Measurements from ENCODE around the gene PCDH9. TPM values are rescaled to one million over a fixed set of nuclear protein-coding genes. Genes with fewer than 3 reads are reported as not detected.

Gene PCDH9
- total and polyA plus RNA-seq, 7 donors, result under 0.01 to 15.7 (median 8.7) TPM; not detected in 1

- WGBS, 2 donors, result 57 to 63% methylated on average over 1 of the region's 1 CpG
- DNase-seq, result no peak
- H3K27ac ChIP-seq, result no peak overlapping the region
- H3K36me3 ChIP-seq, result no peaks in the 10 kb centered on the region
- H3K4me3 ChIP-seq, result no peak overlapping the region
- no peak for TF ChIP-seq POLR2AphosphoS5 (IDR thresholded peaks at IDR 0.05)
- TF ChIP-seq POLR2A (IDR thresholded peaks at IDR 0.05), result no peak
- TF ChIP-seq EP300 (IDR thresholded peaks at IDR 0.05), result no peak
- TF ChIP-seq CTCF (IDR thresholded peaks at IDR 0.05), result no peak
- no peaks in the 10 kb centered on the region for H3K27me3 ChIP-seq
- H3K4me1 ChIP-seq, result peaks cover 0 to 8% (median 0%) of the 10 kb centered on the region in 4 donors
- intact Hi-C loops (cut with DNase I), result no loop called here
- no peaks in the 10 kb centered on the region for H3K9me3 ChIP-seq
Measured at GRCh38 chr13:66803808-66804456, 426.2 kb downstream of the PCDH9 start.

GRCh38 chr13:66803013-66803807, 426.9 kb downstream of the PCDH9 start:
- Histone ChIP-seq H3K4me3 (no peak overlapping the region), H3K36me3 (no peaks in the 10 kb centered on the region), H3K9me3 (no peaks in the 10 kb centered on the region), H3K4me1 (peaks cover 0 to 8% (median 0%) of the 10 kb centered on the region in 4 donors), H3K27me3 (no peaks in the 10 kb centered on the region), H3K27ac (no peak overlapping the region)
- intact Hi-C loops (cut with DNase I), result no loop called here
- no peak for TF ChIP-seq POLR2A (IDR thresholded peaks at IDR 0.05)
- no peak for TF ChIP-seq EP300 (IDR thresholded peaks at IDR 0.05)
- TF ChIP-seq POLR2AphosphoS5 (IDR thresholded peaks at IDR 0.05), result no peak
- no peak for TF ChIP-seq CTCF (IDR thresholded peaks at IDR 0.05)
- no peak for DNase-seq
- 79 to 80% methylated on average over 5 of the region's 5 CpGs for WGBS, 2 donors

DNA sequence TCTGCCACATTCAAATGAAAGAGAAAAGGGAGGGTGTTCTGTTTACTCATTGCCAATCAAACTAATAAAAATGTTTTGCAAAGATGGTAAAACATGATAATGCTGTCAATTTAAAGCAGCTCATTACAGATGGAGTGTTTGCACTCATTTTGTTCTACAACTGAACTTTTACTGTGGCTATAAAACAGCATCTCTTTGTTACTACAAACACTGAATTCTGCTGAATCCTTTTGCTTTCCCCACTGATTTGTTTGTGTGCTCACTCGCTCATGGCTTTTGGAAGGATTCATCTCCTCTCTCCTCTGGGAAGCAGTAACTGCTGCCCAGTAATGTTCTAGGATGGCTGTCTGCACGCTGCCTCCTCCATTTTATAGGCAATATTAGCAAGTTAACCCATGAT, 434.5 kb downstream of the PCDH9 start:
- Histone ChIP-seq H3K9me3 (no peaks in the 10 kb centered on the region), H3K4me1 (no peaks in the 10 kb centered on the region), H3K36me3 (no peaks in the 10 kb centered on the region), H3K27me3 (no peaks in the 10 kb centered on the region), H3K27ac (no peak overlapping the region), H3K4me3 (no peak overlapping the region)
- WGBS, 2 donors, result 19 to 73% methylated on average over 2 of the region's 2 CpGs
- no peak for DNase-seq
- intact Hi-C loops (cut with DNase I), result no loop called here
- TF ChIP-seq POLR2AphosphoS5 (IDR thresholded peaks at IDR 0.05), result no peak
- no peak for TF ChIP-seq EP300 (IDR thresholded peaks at IDR 0.05)
- no peak for TF ChIP-seq POLR2A (IDR thresholded peaks at IDR 0.05)
- TF ChIP-seq CTCF (IDR thresholded peaks at IDR 0.05), result no peak

- Histone ChIP-seq H3K9me3 (no peaks in the 10 kb centered on the region), H3K27me3 (no peaks in the 10 kb centered on the region), H3K4me1 (no peaks in the 10 kb centered on the region), H3K4me3 (no peak overlapping the region), H3K27ac (no peak overlapping the region), H3K36me3 (no peaks in the 10 kb centered on the region)
- WGBS, 2 donors, result 25 to 53% methylated on average over 5 of the region's 5 CpGs
- no peak for TF ChIP-seq POLR2AphosphoS5 (IDR thresholded peaks at IDR 0.05)
- no peak for TF ChIP-seq EP300 (IDR thresholded peaks at IDR 0.05)
- TF ChIP-seq CTCF (IDR thresholded peaks at IDR 0.05), result no peak
- intact Hi-C loops (cut with DNase I), result no loop called here
- no peak for DNase-seq
Measured at GRCh38 chr13:66794340-66795031, 435.6 kb downstream of the PCDH9 start.
